Measurements from ENCODE around the gene BRSK1.
"Not testable (repeated sequence)": the region's sequence is repeated elsewhere in the genome, so short reads cannot be mapped to it uniquely, and the experiment has no call there.

DNA sequence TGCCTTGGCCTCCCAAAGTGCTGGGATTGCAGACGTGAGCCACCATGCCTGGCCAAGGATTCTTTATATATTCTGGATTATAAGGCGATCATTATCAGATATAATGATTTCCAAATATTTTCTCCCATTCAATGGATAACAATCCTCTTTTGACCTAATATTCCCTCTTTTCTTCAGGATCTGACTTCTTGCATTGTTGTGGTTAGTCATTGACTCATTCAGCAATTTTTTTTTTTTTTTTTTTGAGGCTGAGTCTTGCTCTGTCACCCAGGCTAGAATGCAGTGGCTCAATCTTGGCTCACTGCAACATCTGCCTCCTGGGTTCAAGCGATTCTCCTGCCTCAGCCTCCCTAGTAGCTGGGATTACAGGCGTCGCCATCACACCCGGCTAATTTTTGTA is 46.0 kb downstream of the BRSK1 start:
- TF ChIP-seq EZH2 (IDR thresholded peaks at IDR 0.05); POLR2AphosphoS5 (IDR thresholded peaks at IDR 0.05; ENCODE audit: borderline replicate concordance, low read depth, low read length): not testable (repeated sequence)

All from SK-N-MC (cell line).